AML-193 (cell line): ENCODE data around the gene RBBP9.
A peak's percentile ranks its signal among the peaks of the same experiment; 100 is the strongest.
"Not testable (repeated sequence)": the region's sequence is repeated elsewhere in the genome, so short reads cannot be mapped to it uniquely, and the experiment has no call there.

Experiments
- DNase-seq, 2 experiments: peaks; one replicate each; lab custom pipeline; 2025; lab: John Stamatoyannopoulos, UW

Gene RBBP9

GRCh38 chr20:18504479-18505060 lies 7.5 kb upstream of the RBBP9 start:
- DNase-seq: no peak

GRCh38 chr20:18501672-18502071 lies 4.6 kb upstream of the RBBP9 start:
- DNase-seq: not testable (repeated sequence)

- no peak for DNase-seq
These were observed 578 bp upstream of the RBBP9 start for GRCh38 chr20:18497603-18498002.

GRCh38 chr20:18496042-18496441 lies 983 bp downstream of the RBBP9 start:
- DNase-seq: no peak

- no peak for DNase-seq
These were observed 8.7 kb downstream of the RBBP9 start for GRCh38 chr20:18488301-18488700.

GRCh38 chr20:18481596-18481995 lies 15.4 kb downstream of the RBBP9 start:
- no peak for DNase-seq

- DNase-seq: no peak
These were observed 19.2 kb downstream of the RBBP9 start for GRCh38 chr20:18477821-18478220.

- DNase-seq: no peak
These were observed 19.8 kb downstream of the RBBP9 start for GRCh38 chr20:18477218-18477617.

GRCh38 chr20:18466894-18467730 lies 29.9 kb downstream of the RBBP9 start, which contains the start of the genes DZANK1 and POLR3F:
Gene DZANK1 (minus strand): TSS chr20:18467030. CDS start chr20:18465358, 1,672 bp downstream.
Gene POLR3F (plus strand): TSS chr20:18467390. CDS start chr20:18467507, 117 bp downstream.
- peak; percentile 91 for DNase-seq

GRCh38 chr20:18466574-18466893 lies 30.5 kb downstream of the RBBP9 start:
- no peak for DNase-seq

- DNase-seq: no peak
These were observed 31.4 kb downstream of the RBBP9 start for GRCh38 chr20:18465536-18466200.

- DNase-seq: no peak
These were observed 40.4 kb downstream of the RBBP9 start for GRCh38 chr20:18456600-18456999.

GRCh38 chr20:18443886-18444285 lies 53.1 kb downstream of the RBBP9 start:
- DNase-seq: no peak

GRCh38 chr20:18440403-18440802 lies 56.6 kb downstream of the RBBP9 start:
- no peak for DNase-seq

GRCh38 chr20:18436847-18437246 lies 60.2 kb downstream of the RBBP9 start:
- peak; percentile 32 to 51 for DNase-seq
